Measurements from ENCODE around the gene NAV2.

Gene NAV2

DNA sequence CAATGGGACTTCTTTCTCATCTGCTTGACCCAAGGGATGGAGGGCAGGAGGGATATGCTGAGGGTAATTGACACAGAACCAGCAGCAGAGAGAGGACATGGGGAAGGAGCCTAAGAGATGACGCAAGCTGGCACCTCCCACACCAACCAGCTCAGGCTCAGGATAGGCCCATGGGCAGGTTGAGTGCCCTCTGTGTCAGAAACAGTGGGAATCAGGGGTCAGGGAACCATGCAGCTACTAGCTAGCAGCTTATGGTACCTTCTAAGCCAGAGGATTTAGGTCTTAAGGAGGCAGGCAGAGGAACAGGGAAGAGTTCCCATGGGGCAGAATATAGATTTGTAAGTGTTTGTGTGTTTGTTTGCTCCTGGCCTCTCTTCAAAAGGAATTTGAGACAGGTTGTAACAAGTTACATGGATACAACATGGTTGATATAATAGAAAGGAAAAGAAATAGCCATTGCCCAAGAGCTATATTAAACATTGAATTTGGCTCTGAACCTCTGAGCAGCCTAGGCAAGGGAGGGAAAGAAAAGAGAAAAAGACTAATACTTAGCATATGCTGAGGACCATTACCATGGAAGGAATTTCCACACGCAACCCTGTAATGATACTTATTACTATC is 39.9 kb upstream of the NAV2 start:
- H3K4me3 ChIP-seq (replicated peaks; ENCODE audit: low read depth, low read length): no peak overlapping the region
- DNase-seq (ENCODE audit: low read depth): no peak
- TF ChIP-seq, protein P1, sequence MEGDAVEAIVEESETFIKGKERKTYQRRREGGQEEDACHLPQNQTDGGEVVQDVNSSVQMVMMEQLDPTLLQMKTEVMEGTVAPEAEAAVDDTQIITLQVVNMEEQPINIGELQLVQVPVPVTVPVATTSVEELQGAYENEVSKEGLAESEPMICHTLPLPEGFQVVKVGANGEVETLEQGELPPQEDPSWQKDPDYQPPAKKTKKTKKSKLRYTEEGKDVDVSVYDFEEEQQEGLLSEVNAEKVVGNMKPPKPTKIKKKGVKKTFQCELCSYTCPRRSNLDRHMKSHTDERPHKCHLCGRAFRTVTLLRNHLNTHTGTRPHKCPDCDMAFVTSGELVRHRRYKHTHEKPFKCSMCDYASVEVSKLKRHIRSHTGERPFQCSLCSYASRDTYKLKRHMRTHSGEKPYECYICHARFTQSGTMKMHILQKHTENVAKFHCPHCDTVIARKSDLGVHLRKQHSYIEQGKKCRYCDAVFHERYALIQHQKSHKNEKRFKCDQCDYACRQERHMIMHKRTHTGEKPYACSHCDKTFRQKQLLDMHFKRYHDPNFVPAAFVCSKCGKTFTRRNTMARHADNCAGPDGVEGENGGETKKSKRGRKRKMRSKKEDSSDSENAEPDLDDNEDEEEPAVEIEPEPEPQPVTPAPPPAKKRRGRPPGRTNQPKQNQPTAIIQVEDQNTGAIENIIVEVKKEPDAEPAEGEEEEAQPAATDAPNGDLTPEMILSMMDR (IDR thresholded peaks at IDR 0.05; ENCODE audit: low read length, missing control alignments): no peak

DNA sequence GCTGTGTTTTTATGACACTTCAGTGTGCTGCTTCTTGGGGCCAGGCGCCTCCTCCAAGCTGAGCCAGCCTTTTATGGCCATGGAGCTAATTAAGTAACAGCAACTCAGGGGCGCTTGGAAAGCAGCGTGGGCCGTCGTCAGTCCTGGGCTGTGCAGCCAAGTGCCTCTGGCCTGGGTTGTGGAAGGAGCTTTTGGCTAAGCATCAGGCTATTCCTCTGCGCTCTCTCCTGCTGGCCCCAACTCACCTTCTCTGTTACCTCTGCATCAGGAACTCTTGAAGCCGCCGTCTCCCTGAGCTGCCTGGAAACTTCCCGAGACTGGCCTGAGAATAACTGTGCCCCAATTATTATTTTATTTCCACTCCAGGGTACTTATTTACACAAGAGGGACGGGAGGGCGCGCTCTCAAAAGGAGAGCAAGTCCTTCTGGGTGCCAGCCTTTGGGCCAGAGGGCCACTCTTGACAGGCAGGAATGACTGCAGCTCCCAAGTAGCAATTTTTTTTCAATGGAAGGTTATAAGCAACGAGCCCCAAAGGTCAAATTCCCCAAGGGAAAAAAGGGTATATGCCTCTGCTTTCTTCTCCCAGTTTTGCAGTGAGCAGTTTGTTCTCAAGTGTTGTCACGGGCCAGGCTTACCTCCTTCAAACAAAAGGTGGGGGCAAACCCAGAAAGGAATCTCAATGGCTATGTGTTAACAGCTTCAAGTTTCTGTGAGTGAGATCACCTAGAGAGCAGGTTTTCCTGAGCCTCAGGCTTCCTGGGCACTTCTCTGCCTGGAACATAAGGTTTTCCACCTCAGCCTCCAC is 38.5 kb upstream of the NAV2 start:
- TF ChIP-seq, protein P1 (IDR thresholded peaks at IDR 0.05; ENCODE audit: low read length, missing control alignments): no peak
- no peak overlapping the region for H3K4me3 ChIP-seq (replicated peaks; ENCODE audit: low read depth, low read length)
- peak; percentile 25 for DNase-seq (ENCODE audit: low read depth)

DNA sequence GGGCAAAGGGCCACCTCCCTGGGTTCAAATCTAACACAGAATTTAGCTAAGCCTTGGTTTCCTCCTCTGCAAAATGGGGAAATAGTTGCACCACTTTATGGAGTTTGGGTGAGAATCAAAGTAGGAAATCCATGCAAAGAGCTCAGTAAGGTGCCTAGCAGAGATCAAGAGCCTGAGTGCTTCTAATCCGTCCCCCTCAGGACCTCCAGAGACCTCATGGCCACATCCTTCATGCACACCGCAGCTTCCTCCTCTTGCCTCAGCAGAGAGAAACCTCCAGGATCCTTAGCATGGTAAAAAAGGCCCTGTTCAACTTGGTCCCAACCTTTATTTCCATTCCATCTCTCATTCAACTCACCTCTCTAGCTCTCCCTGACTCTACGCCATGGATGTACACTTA is 37.8 kb upstream of the NAV2 start:
- TF ChIP-seq, protein P1 (IDR thresholded peaks at IDR 0.05; ENCODE audit: low read length, missing control alignments): no peak
- H3K4me3 ChIP-seq (replicated peaks; ENCODE audit: low read depth, low read length): no peak overlapping the region
- no peak for DNase-seq (ENCODE audit: low read depth)

DNA sequence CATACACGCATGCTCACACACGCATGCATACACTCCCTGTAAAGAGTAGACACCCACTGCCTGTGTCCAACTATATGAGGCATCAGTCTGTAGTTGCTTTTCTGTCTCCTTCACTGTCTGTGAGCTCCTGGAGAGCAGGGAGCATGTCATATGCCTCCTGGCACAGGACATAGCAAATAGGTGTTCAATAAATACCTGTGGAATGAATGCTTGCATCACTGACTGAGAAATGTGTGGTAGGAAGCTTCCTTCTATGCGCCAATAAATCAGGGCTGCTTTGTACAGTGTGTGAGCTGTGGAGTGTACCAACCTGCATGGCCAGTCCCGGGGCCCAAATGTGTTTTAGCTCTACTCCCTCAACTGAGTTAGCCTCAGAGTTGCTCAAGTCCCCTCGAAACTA is 37.2 kb upstream of the NAV2 start:
- DNase-seq (ENCODE audit: low read depth): no peak
- TF ChIP-seq, protein P1 (IDR thresholded peaks at IDR 0.05; ENCODE audit: low read length, missing control alignments): no peak
- H3K4me3 ChIP-seq (replicated peaks; ENCODE audit: low read depth, low read length): no peak overlapping the region

DNA sequence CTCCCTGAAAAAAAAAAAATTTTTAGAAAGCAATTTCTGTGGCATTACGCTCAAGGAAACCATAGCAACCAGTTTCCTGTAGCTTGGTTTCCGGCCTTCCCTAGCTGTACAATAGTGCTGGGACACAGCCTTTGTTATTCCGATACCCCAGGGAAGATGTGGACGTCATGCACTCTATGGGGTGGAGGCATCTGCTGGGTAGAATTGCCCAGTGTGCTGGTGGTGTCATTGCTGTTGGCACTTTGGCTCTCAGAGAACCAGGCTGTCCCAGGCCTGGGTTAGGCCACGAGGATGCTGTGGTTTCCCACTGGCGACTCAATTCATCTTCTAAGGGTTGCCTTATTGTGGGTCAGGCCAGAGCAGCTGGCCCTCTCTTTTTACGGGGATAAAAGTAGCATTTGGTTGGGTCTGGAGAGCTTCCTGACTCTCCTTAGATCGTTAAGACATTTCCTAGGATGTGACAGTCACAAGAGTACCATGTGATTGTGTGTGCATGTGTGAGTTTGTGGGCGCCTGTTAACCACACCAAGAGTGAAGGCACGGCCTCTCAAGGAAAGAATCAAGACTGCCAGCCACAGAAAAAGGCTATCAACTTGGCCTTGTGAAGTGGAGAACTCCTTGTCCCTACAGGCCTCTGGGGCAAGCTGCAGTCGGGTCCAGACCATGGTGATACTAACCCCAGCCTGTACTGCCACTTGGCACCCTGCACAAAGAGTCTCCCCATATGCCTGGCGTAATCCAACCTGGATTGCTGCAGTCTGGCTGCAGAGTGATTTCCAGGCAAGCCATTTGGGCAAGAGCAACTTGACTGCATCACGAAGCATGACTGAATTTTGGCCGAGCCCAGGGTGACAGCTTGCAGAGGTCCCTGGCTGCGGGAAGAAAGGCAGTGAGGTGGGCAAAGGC is 35.9 kb upstream of the NAV2 start:
- DNase-seq (ENCODE audit: low read depth): peak; percentile 70
- no peak overlapping the region for H3K4me3 ChIP-seq (replicated peaks; ENCODE audit: low read depth, low read length)
- TF ChIP-seq, protein P1 (IDR thresholded peaks at IDR 0.05; ENCODE audit: low read length, missing control alignments): no peak

DNA sequence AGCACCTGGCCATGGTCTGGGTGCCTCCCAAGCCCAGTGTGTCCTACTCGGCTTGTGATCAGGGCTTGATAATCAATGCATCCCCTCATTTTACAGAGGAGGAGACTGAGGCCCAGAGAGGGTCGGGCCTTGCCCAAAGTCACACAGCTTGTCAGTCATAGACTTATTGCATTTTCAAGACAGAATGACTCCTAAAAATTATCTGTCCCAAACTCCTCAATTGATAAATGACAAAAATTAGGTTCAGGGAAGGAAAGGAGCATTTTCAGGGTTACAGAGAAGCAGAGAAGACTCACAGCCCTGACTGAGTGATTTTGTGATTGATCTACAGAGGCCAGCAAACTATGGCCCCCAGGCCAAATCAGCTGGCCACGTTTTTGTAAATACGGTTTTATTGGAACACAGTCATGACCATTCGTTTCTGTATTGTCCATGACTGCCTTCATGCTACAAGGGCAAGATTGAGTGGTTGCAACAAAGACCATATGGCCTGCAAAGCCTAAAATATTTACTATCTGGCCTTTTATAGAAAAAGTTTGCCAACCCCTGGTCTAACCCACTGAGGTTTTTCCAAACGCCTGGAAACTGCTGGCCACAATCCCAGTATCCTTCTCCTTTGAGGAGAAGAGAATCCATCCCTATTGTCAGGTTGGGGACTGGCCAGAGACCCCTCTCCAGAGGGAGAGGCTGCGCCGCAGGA is 35.1 kb upstream of the NAV2 start:
- no peak overlapping the region for H3K4me3 ChIP-seq (replicated peaks; ENCODE audit: low read depth, low read length)
- TF ChIP-seq, protein P1 (IDR thresholded peaks at IDR 0.05; ENCODE audit: low read length, missing control alignments): no peak
- no peak for DNase-seq (ENCODE audit: low read depth)

All from fibroblast of pulmonary artery (primary cell).